Activated CD8-positive, alpha-beta memory T cell treated with anti-CD3 and anti-CD28 coated beads, Interleukin-2, amount 50 U/mL, for 48 hours (primary cell): ENCODE data around the gene CDK2AP2.

Source experiments
- DNase-seq: peaks from one replicate; pipeline ENCODE4 v3.0.0-alpha.2; 2020

The CDK2AP2 gene

DNA sequence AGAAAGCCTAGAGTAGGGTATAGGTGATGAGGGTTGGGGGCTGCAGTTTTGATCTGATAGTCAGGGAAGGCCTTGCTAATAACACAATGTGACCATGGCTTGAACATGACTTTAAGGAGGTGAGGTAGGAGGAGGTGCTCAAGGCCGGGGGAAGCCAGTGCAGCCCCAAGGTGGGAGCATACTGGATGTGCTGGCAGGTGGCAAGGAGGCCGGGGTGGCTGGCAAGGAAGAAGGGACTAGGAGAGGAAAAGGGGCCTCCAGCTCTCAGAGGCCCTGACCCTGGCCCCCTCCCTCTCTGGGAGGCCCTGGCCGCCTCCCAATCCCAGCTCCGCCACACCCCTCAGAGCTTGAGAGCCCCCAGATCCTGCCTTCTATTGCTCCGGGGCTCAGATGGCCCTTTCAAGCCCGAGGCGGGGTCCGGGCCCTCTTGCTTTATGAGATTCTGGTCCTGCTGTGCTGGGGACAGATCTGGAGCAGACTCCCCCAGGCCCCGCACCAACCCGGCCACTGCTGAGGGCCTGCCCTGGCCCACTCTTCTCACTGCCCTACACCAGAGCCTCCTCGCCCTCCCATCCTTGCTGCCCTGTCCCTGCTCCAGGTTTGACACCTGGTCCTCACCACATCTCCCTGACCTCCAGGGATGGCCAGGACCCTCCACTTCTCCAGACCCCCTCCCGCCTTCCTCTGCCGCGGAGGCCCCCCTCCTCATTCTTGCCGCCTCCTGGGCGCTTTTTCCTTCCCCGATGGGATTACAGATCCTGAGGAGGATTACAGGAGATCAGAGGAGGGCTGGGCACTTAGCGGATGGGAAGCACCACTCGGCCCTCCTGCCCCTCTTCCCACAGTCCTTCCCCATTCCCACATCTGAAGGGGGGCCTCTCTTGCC is 4.6 kb downstream of the CDK2AP2 start:
- no peak for DNase-seq

DNA sequence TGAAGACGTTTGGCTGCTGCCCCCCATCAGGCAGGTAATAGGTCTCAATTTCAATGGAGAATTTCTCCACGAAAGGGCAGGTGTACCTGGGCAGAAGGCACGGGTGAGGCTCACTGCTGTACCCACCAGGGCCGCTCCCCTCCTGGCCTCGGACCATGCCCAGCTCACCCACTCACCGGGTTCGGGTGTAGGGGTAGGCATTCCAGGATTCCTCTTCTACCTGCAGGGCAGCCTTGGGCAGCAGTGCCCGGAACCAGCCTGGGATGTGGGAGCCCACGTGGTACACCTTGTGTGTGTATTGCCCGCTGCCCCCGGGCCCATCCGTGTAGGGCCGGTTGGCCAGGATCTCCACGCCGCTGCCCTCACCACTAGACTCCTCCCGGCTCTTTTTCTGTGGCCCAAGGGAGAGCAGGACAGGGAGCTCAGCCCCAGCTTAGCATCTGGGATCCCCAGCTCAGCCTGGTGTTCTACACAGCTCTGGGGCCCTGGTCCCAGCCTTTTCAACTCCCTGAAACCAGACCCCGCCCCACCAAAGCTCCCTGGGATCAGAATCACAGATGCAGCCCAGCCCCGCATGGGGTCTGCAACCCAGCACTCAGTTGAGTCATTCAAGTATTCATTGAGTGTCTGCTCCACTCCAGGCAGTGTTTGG is 5.5 kb downstream of the CDK2AP2 start:
- DNase-seq: no peak

DNA sequence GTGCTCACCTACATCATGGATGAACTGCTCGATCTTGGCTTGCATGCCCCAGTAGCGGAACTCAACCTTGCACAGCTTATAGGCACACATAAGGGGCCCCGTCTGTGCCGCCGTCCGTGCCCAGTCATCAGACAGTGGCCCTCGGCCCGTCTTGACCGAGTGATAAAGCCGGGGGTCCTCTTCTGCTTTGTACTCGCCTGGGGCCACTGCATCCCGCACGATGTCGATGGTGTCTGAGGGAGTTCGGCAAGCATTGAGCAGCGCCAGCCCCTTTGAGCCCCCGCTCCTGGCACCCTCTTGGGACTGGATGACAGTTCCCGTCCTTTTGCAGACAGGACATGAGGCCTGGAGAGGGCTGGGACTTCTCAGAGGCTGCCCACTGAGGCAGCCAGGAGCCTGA is 6.1 kb downstream of the CDK2AP2 start:
- no peak for DNase-seq

- no peak for DNase-seq
Observed at GRCh38 chr11:67500831-67501715, 6.9 kb downstream of the CDK2AP2 start.

DNA sequence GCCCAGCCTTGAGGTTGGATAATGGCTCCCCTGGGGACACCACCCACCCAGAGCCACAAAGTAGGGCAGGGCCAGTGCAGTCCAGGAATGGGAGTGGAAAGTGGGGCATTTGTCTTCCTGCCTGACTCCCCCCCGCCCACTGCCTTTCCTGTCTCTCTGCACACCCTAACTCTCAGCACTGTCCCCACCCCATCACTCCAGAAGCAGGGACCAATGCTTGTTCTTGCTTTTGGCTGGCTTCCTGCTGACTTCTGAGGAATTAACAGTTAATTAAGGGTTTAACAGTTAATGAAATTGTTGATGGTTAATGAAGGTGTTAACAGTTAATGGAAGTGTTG is 7.5 kb downstream of the CDK2AP2 start:
- no peak for DNase-seq

- DNase-seq: no peak
Observed at GRCh38 chr11:67499808-67500483, 8.0 kb downstream of the CDK2AP2 start.

- no peak for DNase-seq
Observed at GRCh38 chr11:67498544-67498972, 9.4 kb downstream of the CDK2AP2 start.

DNA sequence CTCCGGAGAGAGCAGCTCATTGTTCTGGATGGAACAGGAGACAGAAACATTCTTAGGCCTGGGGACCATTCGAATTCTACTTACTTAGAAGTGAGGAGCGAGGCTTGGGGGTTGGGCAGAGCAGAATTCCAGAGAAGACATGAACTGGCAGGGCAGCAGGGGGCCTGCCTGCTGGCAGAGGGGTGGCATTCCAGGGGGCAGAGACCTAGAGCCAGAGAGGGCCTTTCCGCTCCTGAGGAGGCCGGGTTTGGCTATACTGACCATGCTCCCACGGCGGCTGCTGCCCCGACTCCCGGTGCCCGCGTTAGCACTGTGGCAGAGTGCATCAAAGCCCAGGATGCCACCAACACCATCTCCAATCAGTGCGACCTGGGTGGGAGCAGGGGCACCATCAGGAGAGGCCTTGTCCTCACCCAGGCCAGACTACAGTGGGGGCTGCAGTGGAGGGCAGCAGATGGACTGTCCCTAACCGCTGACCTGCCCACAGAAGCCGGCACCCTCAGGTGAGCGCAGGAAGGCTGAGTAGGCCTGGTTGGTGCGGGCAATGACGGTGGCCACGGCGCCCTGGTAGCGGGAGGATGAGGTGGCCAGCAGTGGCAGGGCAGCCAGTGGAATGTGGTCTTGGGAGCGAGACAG is 10.2 kb downstream of the CDK2AP2 start:
- DNase-seq: no peak

DNA sequence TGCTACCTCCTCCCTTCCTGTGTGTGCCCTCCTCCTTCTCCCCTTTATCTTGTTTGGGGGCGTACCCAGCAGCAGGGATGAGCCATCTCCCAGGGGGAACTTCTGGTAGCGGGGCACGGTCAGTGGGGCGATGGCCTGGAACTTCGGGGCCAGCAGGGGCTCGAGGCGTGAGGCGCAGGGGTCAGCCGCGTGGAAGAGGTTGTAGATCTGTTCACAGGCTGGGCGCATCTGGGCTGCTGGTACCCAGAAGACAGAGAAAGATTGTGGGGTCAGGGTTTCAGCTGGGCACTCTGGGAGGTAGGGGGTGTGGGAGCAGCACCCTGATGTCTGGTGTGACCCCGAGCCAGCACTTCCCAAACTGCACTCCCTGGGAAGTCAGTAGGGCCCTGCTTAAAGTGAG is 11.8 kb downstream of the CDK2AP2 start:
- no peak for DNase-seq

DNA sequence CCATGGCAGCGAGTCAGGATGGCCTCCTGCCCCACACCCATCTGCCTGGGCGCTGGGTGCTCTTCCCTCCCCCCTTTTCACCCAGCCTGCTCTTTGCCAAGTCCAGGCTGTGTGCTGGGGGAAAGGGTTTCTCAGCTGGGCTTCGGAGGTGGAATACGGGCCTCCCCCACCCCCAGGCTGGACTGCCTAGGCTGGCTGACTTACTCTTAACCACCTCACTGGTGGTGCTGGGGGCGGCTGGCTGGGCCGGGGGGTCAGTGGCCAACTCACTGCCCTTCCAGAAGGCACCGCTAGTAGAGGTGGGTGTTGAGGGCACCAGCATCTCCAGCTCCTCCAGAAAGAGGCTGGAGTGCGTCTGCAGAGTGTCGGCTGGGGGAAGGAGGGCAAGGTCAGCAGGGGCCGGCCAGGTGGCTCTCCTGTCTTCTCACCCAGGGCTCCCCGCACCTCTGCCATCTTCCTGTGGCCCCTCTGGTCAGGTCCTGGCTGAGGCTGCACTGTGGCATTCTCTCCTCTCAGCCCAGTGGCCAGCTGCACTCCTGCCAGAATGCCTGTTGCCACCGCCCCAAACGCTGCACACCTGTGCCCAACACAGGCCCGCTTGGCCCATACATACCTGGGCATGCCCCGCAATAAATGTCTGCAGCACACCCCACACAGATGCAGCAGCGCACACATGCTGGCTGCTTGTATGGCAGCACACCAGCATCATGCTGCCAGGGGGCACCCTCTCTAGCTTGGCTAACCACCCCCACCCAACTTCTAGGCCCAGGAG is 12.5 kb downstream of the CDK2AP2 start:
- DNase-seq: no peak

DNA sequence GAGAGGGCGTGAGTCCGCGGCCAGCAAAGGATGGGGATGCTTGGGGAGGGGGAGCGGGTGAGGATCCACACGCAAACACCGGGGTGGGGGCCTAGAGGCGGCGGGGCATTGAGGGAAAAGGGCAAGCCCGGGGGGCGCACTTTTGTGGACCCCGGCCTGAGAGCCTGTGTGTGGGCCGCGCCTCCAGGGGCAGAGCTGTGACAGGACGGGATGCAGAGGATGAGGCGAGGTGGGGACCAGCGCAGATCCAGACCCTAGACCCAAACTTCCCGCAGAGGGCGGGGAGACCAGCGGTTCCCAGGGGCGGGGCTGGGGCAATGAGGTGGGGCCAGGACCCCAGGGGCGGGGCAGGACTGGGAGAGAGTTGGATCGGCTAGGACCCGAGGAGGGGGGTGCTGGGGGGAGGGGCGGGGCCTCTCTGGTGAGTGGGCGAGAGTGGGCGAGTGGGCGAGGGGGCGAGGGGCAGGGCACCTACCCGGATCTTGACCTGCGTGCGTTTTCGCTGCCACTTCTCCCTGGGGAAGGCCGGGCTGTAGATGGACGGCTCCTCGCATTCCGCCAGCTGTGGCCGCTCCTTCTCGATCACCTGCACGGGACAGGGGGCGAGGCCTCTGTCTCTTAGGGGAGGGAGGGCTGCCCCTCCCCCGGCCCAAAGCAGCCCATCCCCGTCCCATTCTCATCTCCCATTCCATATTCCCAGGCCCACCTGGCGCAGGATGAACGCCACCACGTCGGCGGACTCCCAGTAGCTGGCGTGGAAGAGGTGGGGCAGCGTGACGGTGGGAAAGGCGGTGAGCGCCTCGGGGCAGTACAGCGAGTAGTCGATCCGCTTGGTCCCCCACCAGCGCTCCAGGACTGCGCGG is 13.4 kb downstream of the CDK2AP2 start:
- DNase-seq: no peak

GRCh38 chr11:67493548-67494370 is 14.2 kb downstream of the CDK2AP2 start:
- no peak for DNase-seq

DNA sequence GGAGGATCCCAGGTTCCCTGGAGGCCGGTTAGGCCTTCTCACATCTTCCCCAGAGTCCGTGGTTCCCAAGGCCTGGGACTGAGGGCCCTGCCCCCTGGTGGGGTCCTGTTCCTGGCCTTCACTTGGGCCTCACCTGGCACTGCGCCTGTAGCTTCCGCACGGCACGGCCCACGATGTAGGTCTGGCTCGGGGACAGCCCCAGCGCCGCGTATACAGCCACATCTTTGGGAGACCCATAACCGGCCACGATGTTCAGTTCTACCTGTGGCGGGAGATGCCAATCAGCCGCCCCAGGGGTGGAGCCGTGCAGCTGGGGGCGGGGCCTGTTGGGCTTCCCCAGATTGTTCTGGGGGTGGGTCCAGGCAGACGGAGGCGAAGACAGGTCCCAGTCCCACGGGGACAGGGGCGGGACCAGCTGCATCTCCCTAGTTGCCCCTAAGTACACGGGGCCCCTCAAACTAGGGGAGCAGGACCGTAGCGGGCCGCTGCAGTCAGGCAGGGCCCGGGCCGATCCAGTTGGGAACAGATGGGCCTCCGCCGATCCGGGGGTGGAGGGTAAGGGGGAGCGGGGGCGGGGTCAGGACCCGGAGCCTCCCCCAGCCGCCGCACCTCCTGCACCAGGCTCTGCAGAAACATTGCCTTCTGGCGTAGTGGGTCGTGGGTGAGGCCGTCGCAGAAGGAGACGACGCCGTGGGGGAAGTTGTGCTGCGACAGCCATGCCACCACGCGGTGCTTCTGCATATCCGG is 15.0 kb downstream of the CDK2AP2 start:
- DNase-seq: peak; percentile 65

DNA sequence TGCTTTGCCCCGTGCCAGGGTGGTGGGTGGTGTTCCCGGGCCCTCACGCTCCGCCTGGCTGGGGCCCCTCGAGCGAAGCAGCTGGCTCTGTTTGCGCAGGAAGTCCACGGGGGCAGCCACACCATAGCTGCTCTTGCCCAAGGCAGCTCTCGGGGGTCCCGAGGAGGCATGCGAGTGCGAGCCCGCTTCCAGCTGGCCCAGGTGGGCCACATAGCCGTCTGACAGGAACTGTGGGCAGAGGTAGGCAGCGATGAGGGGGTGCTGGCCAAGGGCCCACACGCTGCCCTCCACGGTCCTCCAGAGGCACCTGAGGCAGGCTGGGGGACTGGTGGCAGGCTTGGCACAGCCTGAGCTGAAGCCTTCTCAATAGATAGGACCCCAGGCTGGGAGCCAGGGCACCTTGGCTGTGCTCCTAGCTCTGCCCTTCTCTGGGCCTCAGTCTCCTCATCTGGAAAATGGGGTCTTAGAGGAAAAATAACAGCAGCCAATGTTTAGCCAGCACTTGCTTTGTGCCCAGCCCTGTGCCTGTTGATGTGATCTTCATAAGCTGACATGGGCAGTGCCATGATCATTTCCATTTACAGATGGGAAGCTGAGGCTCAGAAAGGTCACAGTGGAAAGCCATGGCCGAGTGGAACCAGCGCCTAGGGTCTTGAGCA is 15.8 kb downstream of the CDK2AP2 start:
- DNase-seq: no peak

DNA sequence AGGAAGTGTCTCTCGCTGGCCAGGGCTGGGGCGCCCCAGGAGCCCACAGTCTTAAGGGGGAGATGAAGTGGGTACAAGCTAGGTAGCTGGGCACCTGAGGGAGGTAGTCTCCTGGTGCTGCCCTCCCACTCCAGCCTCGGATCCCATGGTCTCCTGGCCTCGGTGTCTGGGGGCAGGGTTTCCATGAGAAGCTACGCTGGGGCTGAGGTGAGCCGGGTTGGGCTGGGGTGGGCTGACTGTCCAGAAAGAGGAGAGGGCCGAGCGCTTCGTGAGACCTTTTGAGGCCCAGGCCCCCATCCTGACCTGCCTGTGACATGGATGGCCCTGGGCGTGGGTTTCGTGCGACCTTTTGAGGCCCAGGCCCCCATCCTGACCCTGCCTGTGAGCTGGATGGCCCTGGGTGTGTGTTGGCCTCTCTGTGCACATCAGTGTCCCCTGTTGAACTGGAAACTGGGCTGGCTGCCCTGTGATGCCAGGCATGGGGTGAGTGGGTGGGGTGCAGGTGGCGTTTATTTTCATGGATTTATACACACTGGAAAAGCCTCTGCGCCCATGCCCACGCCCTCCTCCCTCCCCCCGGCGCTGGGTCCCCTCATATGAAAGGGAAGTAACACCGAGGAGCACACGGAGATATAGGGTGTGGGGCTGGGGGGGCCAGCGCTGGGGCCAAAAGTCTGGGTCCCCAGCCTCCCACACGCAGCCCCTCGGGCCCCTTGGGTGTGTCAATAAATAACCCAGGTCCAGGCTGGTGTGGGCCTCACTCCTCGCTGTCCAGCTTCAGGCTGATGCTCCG is 16.5 kb downstream of the CDK2AP2 start:
- DNase-seq: no peak

- no peak for DNase-seq
Observed at GRCh38 chr11:67490727-67491065, 17.3 kb downstream of the CDK2AP2 start.

DNA sequence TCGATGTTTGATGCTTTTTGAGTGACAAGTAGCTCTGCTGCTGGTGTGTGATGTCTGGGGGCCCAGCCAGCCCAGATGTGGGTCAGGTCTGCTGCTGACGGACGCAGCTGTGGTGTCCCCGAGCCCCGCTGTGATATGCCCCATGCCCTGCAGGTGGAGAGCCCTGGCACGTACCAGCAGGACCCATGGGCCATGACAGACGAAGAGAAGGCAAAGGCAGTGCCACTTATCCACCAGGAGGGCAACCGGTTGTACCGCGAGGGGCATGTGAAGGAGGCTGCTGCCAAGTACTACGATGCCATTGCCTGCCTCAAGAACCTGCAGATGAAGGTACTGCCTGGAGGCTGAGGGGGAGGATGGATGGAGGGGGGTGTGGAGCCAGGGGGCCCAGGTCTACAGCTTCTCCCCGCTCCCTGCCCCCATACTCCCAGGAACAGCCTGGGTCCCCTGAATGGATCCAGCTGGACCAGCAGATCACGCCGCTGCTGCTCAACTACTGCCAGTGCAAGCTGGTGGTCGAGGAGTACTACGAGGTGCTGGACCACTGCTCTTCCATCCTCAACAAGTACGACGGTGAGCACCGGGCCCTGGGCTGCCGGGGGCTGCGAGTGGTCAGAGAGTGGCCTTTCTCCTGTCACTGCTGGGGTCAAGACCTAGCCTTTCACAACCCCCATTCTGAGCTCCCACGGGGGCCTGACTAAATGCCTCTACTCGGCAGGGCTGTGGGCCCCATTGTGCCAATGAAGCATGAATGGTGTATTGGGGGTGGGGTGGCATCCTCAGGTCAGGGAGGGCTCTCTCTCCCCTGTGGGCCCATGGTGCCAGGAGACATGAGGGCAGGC is 17.9 kb downstream of the CDK2AP2 start:
- no peak for DNase-seq
